DND-41 (cell line): ENCODE results near the gene REST.

ENCODE experiments used
- ATAC-seq: fragments of 200-7000 bp; cut with Tn5 transposase; 3 replicates; pipeline ENCODE4 v1.9.1; 2021; ENCODE audit warnings: low read depth; ENCODE audit not compliant: insufficient read depth
- DNase-seq: peaks from one replicate; pipeline ENCODE4 v3.0.0-alpha.2; 2020
- H2AFZ ChIP-seq: 2 replicates; pipeline ENCODE4 v1.6.0; 2012; ENCODE audit warnings: low read depth, low read length
- H3K27ac ChIP-seq: 2 replicates; pipeline ENCODE4 v1.5.1; 2012; ENCODE audit warnings: low read length, inconsistent platforms
- H3K27me3 ChIP-seq: fragments of 200-600 bp; sonication (generic); 2 replicates; pipeline ENCODE4 v1.6.0; 2012; ENCODE audit warnings: low read length, mild to moderate bottlenecking, inconsistent platforms; ENCODE audit not compliant: insufficient read depth, poor library complexity
- H3K36me3 ChIP-seq: 2 replicates; pipeline ENCODE4 v1.5.1; 2012; ENCODE audit warnings: low read length, inconsistent platforms; ENCODE audit not compliant: insufficient read depth
- H3K4me1 ChIP-seq: 2 replicates; pipeline ENCODE4 v1.5.1; 2012; ENCODE audit warnings: mild to moderate bottlenecking, low read length; ENCODE audit not compliant: insufficient read depth
- H3K4me2 ChIP-seq: 2 replicates; pipeline ENCODE4 v1.6.0; 2012; ENCODE audit warnings: mild to moderate bottlenecking, moderate library complexity, low read length, inconsistent platforms; ENCODE audit not compliant: insufficient read depth
- H3K4me3 ChIP-seq, 2 experiments: fragments of 200-600 bp in 1 of 2; shearing (Covaris generic) in 1 of 2; 2 replicates each; pipeline ENCODE4 v1.5.1; 2012 to 2016; ENCODE audit warnings: inconsistent platforms in 2 of 2, low read length in 2 of 2, mild to moderate bottlenecking in 2 of 2, low read depth in 1 of 2, moderate library complexity in 1 of 2
- H3K79me2 ChIP-seq: 2 replicates; pipeline ENCODE4 v1.6.0; 2012; ENCODE audit warnings: low read length, inconsistent platforms; ENCODE audit not compliant: insufficient read depth
- H3K9ac ChIP-seq: 2 replicates; pipeline ENCODE4 v1.6.0; 2012; ENCODE audit warnings: low read depth, mild to moderate bottlenecking, inconsistent platforms, low read length, moderate library complexity
- H3K9me3 ChIP-seq: 2 replicates; pipeline ENCODE4 v1.5.1; 2012; ENCODE audit warnings: low read length, moderate library complexity, mild to moderate bottlenecking, inconsistent platforms; ENCODE audit not compliant: insufficient read depth, severe bottlenecking
- H4K20me1 ChIP-seq: 2 replicates; pipeline ENCODE4 v1.6.0; 2012; ENCODE audit warnings: low read length; ENCODE audit not compliant: insufficient read depth
- CTCF ChIP-seq: IDR thresholded peaks from 2 replicates; pipeline ENCODE4 v1.5.1; 2012; ENCODE audit warnings: borderline replicate concordance, low read length, moderate library complexity, mild to moderate bottlenecking; ENCODE audit not compliant: poor library complexity, severe bottlenecking; ENCODE audit errors: extremely low read depth
- EZH2 ChIP-seq: IDR thresholded peaks from 3 replicates; pipeline ENCODE4 v1.6.1; 2012; ENCODE audit warnings: borderline replicate concordance, low read depth, mild to moderate bottlenecking, moderate library complexity, low read length, inconsistent platforms; ENCODE audit not compliant: severe bottlenecking

REST gene

DNA sequence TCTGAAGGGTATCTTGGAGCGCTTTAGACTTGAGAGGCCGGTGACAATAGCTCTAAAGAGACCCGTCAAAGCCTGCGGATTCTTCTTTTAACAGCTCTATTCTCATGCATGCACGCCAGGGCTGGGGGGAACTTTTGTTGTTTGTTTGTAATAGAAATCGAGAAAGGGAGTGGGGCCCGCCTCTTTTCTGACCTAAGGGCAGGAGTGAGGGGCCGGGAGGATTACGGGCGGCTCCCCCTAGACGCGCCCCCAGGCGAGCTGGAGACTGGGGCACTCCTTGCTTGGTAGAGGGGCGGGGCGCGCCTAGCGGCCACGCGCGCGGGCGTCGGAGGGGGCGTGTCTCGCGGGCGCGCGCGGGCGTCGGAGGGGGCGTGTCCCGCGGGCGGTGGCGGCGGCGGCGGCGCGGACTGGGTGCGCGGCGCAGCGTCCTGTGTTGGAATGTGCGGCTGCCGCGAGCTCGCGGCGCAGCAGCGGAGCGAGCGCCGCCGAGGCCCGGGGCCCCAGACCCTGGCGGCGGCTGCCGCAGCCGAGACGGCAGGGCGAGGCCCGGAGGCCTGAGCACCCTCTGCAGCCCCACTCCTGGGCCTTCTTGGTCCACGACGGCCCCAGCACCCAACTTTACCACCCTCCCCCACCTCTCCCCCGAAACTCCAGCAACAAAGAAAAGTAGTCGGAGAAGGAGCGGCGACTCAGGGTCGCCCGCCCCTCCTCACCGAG is at the start of gene REST:
Gene REST (plus strand): TSS at position 412 of the 717 bp plus-strand sequence. CDS start 2,739 bp downstream, outside the sequence.
- Histone ChIP-seq H3K9ac (peak within 1 kb of the TSS; percentile 98), H3K27ac (peak within 1 kb of the TSS; percentile 98), H3K4me2 (peak within 1 kb of the TSS; percentile 85), H3K9me3 (no peaks in the 10 kb centered on the region), H4K20me1 (peaks cover 11% of the 10 kb centered on the region), H3K79me2 (peaks cover 45% of the 10 kb centered on the region), H3K27me3 (no peaks in the 10 kb centered on the region), H2AFZ (peak within 1 kb of the TSS; percentile 90), H3K4me3 (peak within 1 kb of the TSS; percentile 73 to 93), H3K4me1 (peaks cover 40% of the 10 kb centered on the region), H3K36me3 (peaks cover 18% of the 10 kb centered on the region)
- TF ChIP-seq CTCF (no peak), EZH2 (no peak)
- ATAC-seq (peak; percentile 70), DNase-seq (peak; percentile 84)

DNA sequence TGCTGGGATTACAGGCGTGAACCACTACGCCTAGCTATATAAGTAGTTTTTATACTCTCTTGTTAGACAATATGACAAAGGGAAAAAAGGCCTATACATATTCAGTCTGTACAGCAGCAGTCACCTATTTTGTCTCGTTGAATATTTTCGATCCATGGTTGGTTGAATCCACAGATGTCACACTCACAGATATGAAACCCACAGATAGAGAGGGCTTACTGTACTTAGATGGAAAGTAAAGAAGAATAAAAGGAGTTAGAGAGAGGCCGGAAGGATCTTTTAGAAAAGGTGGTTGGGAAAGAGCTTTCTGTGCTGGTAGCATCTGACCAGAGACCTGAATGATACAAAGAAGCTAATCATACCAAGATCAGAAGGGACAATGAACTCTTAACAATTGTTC is 47.9 kb upstream of the REST start:
- Histone ChIP-seq H4K20me1 (no peaks in the 10 kb centered on the region), H3K9me3 (no peaks in the 10 kb centered on the region), H3K4me1 (no peaks in the 10 kb centered on the region), H2AFZ (no peak overlapping the region), H3K4me3 (no peak overlapping the region), H3K36me3 (no peaks in the 10 kb centered on the region), H3K27ac (no peak overlapping the region), H3K4me2 (no peak overlapping the region), H3K79me2 (no peaks in the 10 kb centered on the region), H3K9ac (no peak overlapping the region), H3K27me3 (no peaks in the 10 kb centered on the region)
- TF ChIP-seq CTCF (no peak), EZH2 (no peak)
- DNase-seq (no peak), ATAC-seq (no peak)

DNA sequence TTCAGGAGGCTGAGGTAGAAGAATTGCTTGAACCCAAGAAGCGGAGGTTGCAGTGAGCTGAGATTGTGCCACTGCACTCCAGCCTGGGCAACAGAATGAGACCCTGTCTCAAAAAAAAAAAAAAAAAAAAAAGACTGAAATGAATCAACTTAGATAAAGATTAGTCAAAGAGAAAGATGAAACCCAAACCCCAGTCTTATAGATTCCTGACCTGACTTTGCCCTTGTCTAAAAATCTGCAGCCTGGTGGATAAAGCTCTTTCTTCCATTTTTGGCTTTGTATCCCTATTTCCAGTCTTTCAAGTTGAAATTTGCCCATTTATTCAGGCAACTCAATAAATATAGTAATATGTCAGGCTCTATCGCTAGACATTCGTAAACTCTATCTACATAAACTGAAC is 46.9 kb upstream of the REST start:
- ATAC-seq: no peak
- Histone ChIP-seq H3K4me2 (no peak overlapping the region), H3K36me3 (no peaks in the 10 kb centered on the region), H4K20me1 (no peaks in the 10 kb centered on the region), H3K4me3 (no peak overlapping the region), H2AFZ (no peak overlapping the region), H3K27ac (no peak overlapping the region), H3K79me2 (no peaks in the 10 kb centered on the region), H3K9ac (no peak overlapping the region), H3K27me3 (no peaks in the 10 kb centered on the region), H3K4me1 (no peaks in the 10 kb centered on the region), H3K9me3 (no peaks in the 10 kb centered on the region)
- DNase-seq: no peak
- TF ChIP-seq EZH2: no peak
- TF ChIP-seq CTCF: no peak
